Breast epithelium (tissue), 4 donors: ENCODE measurements around the gene SETBP1. TPM values are rescaled to one million over a fixed set of nuclear protein-coding genes. Genes with fewer than 3 reads are reported as not detected.

Experiments used
- DNase-seq, 2 donors: peaks; one replicate each; pipeline ENCODE4 v3.0.0-alpha.2; 2019; ENCODE audit warnings: low spot score in 2 of 2
- H3K27ac ChIP-seq, 2 donors: fragments of 200-600 bp; sonication (generic) in 1 of 2; one replicate each; pipeline ENCODE4 v1.5.1; 2016 to 2019; ENCODE audit warnings: mild to moderate bottlenecking in 1 of 2
- H3K27me3 ChIP-seq, 2 donors: fragments of 200-600 bp; sonication (generic) in 1 of 2; one replicate each; pipeline versions ENCODE4 v1.5.1 to v1.6.0; 2017 to 2019; ENCODE audit warnings: control low read depth in 1 of 2, mild to moderate bottlenecking in 1 of 2
- H3K36me3 ChIP-seq: fragments of 200-600 bp; one replicate; pipeline ENCODE4 v1.5.1; 2019
- H3K4me1 ChIP-seq, 2 donors: fragments of 200-600 bp; sonication (generic); one replicate each; pipeline ENCODE4 v1.5.1; 2016 to 2019; ENCODE audit warnings: control low read depth in 1 of 2
- H3K4me3 ChIP-seq, 3 donors: fragments of 200-600 bp; sonication (generic); 1 replicate in 2 of 3; 2 replicates in 1 of 3; pipeline ENCODE4 v1.5.1; 2016 to 2019; ENCODE audit warnings: mild to moderate bottlenecking in 3 of 3, moderate library complexity in 2 of 3
- H3K9me3 ChIP-seq, 2 donors: fragments of 200-600 bp; sonication (generic) in 1 of 2; one replicate each; pipeline ENCODE4 v1.5.1; 2016 to 2019; ENCODE audit warnings: control low read depth in 1 of 2
- POLR2A ChIP-seq: fragments of 450-650 bp; IDR thresholded peaks from one replicate; pipeline ENCODE4 v1.6.1; 2016; ENCODE audit warnings: antibody characterized with exemption, mild to moderate bottlenecking, moderate library complexity
- POLR2AphosphoS5 ChIP-seq, 3 donors: sonication (generic); formaldehyde crosslinking; IDR thresholded peaks; one replicate each; pipeline ENCODE4 v1.6.1; 2017; ENCODE audit warnings: antibody characterized with exemption in 3 of 3
- intact Hi-C: fragments of 100-400 bp; cut with DNase I; formaldehyde crosslinking; loops from one replicate; pipeline ENCODE4 v1.15.1; 2023; ENCODE audit warnings: low total_unique reads
- total RNA-seq, 3 donors: library from RNA; depleted of rRNA; stranded (reverse); fragments of >200 nt; gene quantifications; one replicate each; pipeline ENCODE4 v1.1.0, GENCODE V29; 2016
- TF ChIP-seq, protein P1 (sequence below), 3 donors: fragments of 450-650 bp; IDR thresholded peaks; one replicate each; pipeline ENCODE4 v1.5.1; 2016 to 2017; ENCODE audit warnings: antibody characterized with exemption in 3 of 3, mild to moderate bottlenecking in 3 of 3, moderate library complexity in 3 of 3

Gene SETBP1
- total RNA-seq, 3 donors from 2014 or later = 26.2 to 40.1 (median 37.0) TPM

DNA sequence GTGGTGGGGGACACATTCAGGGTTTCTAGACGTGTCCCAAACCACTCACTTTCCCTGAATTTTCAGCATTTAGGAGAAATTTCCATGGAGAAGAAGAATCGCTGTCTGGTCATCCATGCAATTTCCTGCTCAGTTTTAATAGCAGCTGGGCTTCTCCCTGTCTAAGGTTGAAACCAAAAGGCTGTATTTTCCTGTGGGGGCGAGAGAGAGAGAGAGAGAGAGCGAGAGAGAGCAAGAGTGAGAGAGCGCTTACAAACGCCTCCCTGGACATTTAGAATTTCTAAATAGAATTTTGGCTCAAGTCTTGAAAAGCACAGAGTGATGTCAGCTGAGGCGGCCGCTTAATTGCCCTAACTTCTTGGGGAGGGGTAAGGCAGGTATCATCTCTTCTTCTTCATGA, 110.8 kb downstream of the SETBP1 start:
- Histone ChIP-seq H3K27me3 (no peaks in the 10 kb centered on the region), H3K4me1 (peaks cover 0 to 5% of the 10 kb centered on the region in 2 donors), H3K36me3 (no peaks in the 10 kb centered on the region), H3K9me3 (no peaks in the 10 kb centered on the region), H3K4me3 (no peak overlapping the region), H3K27ac (peak overlapping the region in 1 of 2 donors; percentile 30)
- TF ChIP-seq POLR2A (no peak), POLR2AphosphoS5 (IDR thresholded peaks at IDR 0.05) (no peak)
- TF ChIP-seq, protein P1, sequence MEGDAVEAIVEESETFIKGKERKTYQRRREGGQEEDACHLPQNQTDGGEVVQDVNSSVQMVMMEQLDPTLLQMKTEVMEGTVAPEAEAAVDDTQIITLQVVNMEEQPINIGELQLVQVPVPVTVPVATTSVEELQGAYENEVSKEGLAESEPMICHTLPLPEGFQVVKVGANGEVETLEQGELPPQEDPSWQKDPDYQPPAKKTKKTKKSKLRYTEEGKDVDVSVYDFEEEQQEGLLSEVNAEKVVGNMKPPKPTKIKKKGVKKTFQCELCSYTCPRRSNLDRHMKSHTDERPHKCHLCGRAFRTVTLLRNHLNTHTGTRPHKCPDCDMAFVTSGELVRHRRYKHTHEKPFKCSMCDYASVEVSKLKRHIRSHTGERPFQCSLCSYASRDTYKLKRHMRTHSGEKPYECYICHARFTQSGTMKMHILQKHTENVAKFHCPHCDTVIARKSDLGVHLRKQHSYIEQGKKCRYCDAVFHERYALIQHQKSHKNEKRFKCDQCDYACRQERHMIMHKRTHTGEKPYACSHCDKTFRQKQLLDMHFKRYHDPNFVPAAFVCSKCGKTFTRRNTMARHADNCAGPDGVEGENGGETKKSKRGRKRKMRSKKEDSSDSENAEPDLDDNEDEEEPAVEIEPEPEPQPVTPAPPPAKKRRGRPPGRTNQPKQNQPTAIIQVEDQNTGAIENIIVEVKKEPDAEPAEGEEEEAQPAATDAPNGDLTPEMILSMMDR (IDR thresholded peaks at IDR 0.05) = no peak
- DNase-seq = no peak
- intact Hi-C loops = no loop called here

DNA sequence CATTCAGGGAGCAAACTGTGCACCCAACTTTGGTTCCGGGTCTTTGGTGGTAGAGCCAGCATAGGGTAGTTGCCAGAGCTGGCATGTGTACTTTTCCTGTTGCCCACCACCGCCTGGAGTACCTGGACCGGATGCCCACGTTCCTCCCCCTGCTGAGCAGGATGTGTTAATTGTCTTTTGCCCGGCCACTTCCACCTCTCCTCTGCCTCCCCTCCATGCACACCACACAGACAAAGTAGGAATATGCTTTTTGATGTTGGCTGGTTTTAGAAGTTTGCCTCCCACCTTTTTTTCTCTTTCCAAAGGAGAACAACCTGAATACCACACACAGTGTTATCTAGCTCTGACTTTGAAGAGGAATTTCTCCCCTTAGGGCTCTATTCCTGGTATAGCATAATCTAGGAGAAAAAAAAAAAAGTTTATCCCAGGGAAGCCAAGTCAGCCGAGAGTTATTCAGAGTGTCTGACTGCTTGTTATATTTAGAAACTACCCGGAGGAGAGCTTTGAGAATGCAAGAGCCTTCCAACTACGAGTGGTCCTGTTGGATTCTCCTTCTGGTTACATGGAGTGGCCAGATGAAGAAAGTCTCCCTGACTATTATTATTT, 111.9 kb downstream of the SETBP1 start:
- Histone ChIP-seq H3K27ac (peak overlapping the region in 1 of 2 donors; percentile 50), H3K27me3 (no peaks in the 10 kb centered on the region), H3K9me3 (no peaks in the 10 kb centered on the region), H3K36me3 (no peaks in the 10 kb centered on the region), H3K4me1 (peaks cover 0 to 5% of the 10 kb centered on the region in 2 donors), H3K4me3 (no peak overlapping the region)
- no peak for DNase-seq
- intact Hi-C loops = no loop called here
- TF ChIP-seq POLR2AphosphoS5 (IDR thresholded peaks at IDR 0.05) (no peak), POLR2A (no peak)
- TF ChIP-seq, protein P1 (IDR thresholded peaks at IDR 0.05) = no peak

DNA sequence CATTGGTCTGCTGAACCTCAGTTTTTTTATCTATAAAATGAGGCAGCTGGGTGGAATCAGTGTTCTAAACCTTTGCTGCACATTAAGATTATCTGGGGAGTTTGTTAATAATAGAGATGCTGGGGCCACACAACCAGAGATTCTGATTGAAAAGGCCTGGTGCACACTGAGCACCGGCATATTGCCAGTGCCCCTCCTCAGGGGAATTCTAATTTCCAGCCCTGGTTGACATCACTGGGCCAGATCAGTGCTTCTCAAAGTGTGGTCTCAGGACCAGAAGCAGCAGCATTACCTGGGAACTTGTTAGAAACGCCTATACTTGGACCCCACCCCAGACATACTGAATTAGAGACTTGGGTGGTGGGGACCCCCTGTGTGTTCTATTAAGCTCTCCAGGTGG, 112.5 kb downstream of the SETBP1 start:
- no peaks in the 10 kb centered on the region for H3K9me3 ChIP-seq
- no peaks in the 10 kb centered on the region for H3K27me3 ChIP-seq
- H3K4me3 ChIP-seq = no peak overlapping the region
- no peak overlapping the region for H3K27ac ChIP-seq
- H3K4me1 ChIP-seq = peaks cover 0 to 5% of the 10 kb centered on the region in 2 donors
- intact Hi-C loops = no loop called here
- H3K36me3 ChIP-seq = no peaks in the 10 kb centered on the region
- no peak for TF ChIP-seq POLR2AphosphoS5 (IDR thresholded peaks at IDR 0.05)
- TF ChIP-seq, protein P1 (IDR thresholded peaks at IDR 0.05) = no peak
- no peak for TF ChIP-seq POLR2A
- DNase-seq = no peak

DNA sequence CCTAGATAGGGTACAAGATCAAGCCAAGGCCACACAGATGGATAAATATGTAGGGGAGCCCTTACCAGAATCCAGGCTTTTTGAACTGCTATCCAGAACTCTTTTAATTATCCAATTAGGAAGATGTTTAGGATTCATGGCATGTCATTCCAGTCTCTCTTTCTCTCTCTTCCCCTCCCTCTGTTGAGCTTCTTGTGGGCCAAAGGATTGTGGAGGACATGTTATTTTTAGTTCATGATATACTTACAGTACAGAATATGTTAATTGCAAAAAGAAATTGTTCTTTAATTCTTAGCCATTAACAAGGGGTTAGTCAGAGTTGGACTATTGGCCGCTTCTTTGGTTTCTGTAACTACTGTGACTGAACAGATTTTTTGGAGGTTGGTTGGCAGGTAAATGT, 113.0 kb downstream of the SETBP1 start:
- H3K27me3 ChIP-seq = no peaks in the 10 kb centered on the region
- no peaks in the 10 kb centered on the region for H3K36me3 ChIP-seq
- H3K9me3 ChIP-seq = no peaks in the 10 kb centered on the region
- H3K4me1 ChIP-seq = peaks cover 0 to 5% of the 10 kb centered on the region in 2 donors
- H3K4me3 ChIP-seq = no peak overlapping the region
- intact Hi-C loops = no loop called here
- TF ChIP-seq POLR2AphosphoS5 (IDR thresholded peaks at IDR 0.05) = no peak
- TF ChIP-seq POLR2A = no peak
- TF ChIP-seq, protein P1 (IDR thresholded peaks at IDR 0.05) = no peak
- DNase-seq = no peak
- no peak overlapping the region for H3K27ac ChIP-seq

DNA sequence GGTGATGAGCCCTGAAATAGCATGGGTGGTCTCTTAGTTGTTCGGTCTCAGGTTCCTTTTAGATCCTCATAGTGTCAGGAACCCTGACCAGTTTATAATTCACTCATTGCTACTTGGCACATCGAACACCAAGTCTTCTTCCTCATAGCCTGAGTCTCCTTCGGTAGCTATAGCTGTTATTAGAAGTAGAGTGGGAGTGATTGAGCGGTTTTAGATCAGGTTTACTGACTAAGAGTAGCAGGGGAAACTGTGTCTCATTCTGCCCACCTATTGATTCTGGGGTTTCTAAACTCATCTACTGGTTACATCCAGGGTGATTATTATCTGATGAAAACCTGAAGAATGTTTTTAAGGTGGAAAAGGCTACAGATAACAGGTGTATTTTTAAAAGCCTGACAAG, 114.6 kb downstream of the SETBP1 start:
- H3K36me3 ChIP-seq = no peaks in the 10 kb centered on the region
- intact Hi-C loops = no loop called here
- no peaks in the 10 kb centered on the region for H3K4me1 ChIP-seq
- DNase-seq = no peak
- no peak overlapping the region for H3K27ac ChIP-seq
- TF ChIP-seq POLR2AphosphoS5 (IDR thresholded peaks at IDR 0.05) = no peak
- TF ChIP-seq, protein P1 (IDR thresholded peaks at IDR 0.05) = no peak
- TF ChIP-seq POLR2A = no peak
- no peaks in the 10 kb centered on the region for H3K9me3 ChIP-seq
- no peaks in the 10 kb centered on the region for H3K27me3 ChIP-seq
- H3K4me3 ChIP-seq = no peak overlapping the region
